ENCODE data around the gene PRKD3. TPM values are rescaled to one million over a fixed set of nuclear protein-coding genes. Genes with fewer than 3 reads are reported as not detected.
"Not testable (repeated sequence)": the region's sequence is repeated elsewhere in the genome, so short reads cannot be mapped to it uniquely, and the experiment has no call there.

Gene PRKD3
- total RNA-seq, 1 experiment from 2014 or later = 96.4 TPM

GRCh38 chr2:37316181-37316580 lies 8.5 kb downstream of the PRKD3 start:
- no peak for DNase-seq (ENCODE audit: low read depth)

GRCh38 chr2:37315364-37315763 lies 9.3 kb downstream of the PRKD3 start:
- DNase-seq (ENCODE audit: low read depth) = no peak

GRCh38 chr2:37307500-37307899 lies 17.1 kb downstream of the PRKD3 start:
- no peak for DNase-seq (ENCODE audit: low read depth)

DNA sequence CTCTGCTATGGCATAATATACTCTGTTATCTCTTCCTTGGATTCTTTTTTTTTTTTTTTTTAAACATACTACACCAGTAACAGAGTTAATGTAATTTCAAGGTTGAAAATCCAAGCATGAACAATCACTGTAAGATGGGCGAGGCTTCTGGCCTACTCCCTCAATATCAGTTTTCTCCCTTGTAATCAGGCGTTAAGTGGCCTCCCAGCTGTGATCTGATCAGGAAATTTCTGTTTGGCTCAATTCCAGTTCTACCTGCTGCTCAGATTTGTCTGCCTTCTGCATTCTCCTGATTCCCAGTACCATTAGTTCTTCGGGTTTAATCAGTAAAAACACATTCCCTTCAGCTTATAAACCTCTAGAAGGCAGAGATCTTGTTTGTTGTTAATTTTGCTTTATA lies 18.6 kb downstream of the PRKD3 start:
- no peak for DNase-seq (ENCODE audit: low read depth)

GRCh38 chr2:37302701-37303252 lies 21.9 kb downstream of the PRKD3 start:
- DNase-seq (ENCODE audit: low read depth) = no peak

DNA sequence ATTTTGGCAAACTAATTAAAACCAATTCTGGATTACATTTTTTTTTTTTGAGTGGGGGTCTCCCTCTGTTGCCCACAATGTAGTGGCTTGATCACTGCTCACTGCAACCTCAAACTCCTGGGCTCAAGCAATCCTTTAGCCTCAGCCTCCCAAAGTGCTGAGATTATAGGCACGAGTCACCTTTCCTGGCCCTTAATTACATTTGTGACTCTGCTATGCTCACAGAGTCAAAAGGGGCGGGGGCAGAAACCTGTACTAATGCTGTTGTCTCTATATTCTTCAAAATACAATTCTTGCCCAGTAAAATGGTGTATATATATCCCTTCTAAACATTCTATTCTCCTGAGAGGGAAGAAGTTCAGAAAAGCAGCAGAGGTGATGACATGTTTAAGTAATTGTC lies 23.2 kb downstream of the PRKD3 start:
- no peak for DNase-seq (ENCODE audit: low read depth)

GRCh38 chr2:37300578-37300977 lies 24.1 kb downstream of the PRKD3 start:
- DNase-seq (ENCODE audit: low read depth) = no peak

- no peak for DNase-seq (ENCODE audit: low read depth)
These were observed 24.5 kb downstream of the PRKD3 start for GRCh38 chr2:37300146-37300545.

DNA sequence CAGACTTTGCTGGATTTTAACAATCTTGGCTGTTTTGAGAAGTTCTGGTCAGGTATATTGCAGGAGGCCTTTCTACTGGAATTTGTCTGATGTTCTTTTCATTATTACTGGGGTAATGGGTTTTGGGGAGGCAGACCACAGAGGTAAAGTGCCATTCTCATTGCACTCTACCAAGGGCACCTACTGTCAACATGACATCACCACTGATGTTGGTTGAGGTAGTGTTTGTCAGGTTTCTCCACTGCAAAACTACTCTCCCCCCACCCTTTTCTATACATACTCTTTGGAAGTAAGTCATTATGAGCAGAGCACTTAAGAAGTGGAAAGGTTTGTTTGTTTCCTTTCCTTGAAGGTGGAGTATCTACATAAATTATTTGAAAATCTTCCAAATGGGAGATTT lies 27.0 kb downstream of the PRKD3 start:
- no peak for DNase-seq (ENCODE audit: low read depth)

DNA sequence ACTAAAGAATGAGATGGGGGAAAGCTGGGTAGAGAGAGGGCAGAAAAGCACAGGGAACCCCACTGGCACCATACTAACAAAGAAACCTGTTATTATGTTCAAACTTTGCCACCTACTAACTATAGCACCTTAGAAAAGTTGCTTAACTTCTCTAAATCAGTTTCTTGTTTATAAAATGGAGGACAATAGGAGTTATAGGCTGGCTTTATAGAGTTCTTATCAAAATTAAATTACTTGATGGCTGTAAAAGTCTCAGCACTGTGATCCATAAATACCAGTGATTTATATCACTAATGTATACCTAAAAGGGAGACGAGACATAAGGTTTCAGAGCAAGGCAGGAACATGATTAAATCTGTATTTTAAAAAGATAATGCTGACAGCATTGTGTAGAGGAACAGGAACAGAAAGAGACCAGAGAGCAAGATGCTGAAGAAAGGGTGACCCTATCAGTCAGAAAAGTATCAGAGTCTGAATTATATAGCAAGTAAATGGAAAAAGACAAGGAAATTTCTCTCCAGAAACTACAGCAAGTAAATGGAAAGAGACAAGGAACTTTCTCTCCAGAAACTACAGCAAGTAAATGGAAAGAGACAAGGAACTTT lies 29.1 kb downstream of the PRKD3 start:
- no peak for DNase-seq (ENCODE audit: low read depth)

DNA sequence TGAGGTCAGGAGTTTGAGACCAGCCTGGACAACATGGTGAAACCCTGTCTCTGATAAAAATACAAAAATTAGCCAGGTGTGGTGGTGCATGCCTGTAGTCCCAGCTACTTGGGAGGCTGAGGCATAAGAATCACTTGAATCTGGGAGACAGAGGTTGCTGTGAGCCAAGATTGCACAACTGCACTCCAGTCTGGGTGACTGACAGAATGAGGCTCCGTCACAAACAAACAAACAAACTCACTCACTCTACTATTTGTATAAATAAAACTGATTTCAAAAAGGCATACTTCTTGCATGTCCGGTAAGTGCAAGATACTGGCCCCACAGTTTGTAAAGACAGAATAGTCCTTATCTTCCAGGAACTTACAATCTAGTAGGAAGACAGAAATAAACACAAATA lies 29.8 kb downstream of the PRKD3 start:
- not testable (repeated sequence) for DNase-seq (ENCODE audit: low read depth)

DNA sequence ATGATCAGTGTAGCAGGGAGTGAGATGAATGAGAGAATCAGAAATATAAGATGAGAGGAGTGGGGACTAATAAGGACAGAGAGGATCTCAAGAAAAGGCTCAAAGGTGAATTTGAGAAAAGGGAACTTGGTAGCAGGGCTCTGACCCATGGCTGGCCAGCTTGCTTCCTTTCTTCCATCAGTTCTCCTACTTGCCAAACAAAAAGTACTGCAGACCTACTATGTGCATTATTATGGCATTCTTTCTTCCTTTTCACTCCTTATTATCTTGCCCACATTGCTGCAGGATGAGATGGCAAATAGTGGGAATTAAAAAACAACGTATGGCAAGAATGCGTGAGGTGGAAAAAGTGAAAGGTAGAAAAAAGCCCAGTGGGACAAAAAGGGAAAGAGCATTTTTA lies 33.0 kb downstream of the PRKD3 start:
- no peak for DNase-seq (ENCODE audit: low read depth)

DNA sequence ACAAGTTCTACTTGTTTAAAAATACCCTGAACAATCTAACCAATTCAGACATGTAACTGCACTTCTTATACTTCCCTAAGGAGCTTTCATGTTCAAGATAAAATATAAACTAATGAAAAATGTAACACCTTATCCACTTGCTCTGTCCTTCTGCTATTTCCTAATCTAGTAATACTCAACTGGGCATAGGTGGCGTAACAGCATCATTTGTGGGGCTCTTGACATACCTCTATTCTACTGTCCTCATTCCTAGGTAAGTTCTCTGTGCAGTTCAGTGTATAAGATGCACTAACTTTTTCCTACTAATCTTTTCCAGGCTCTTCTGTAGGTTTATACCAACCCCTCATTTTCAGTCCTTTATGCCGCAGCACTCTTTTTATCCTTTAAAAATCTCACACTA lies 36.7 kb downstream of the PRKD3 start:
- DNase-seq (ENCODE audit: low read depth) = peak; percentile 8

GRCh38 chr2:37284381-37284780 lies 40.3 kb downstream of the PRKD3 start:
- DNase-seq (ENCODE audit: low read depth) = no peak

GRCh38 chr2:37283207-37283606 lies 41.4 kb downstream of the PRKD3 start:
- peak; percentile 71 for DNase-seq (ENCODE audit: low read depth)

- no peak for DNase-seq (ENCODE audit: low read depth)
These were observed 41.9 kb downstream of the PRKD3 start for GRCh38 chr2:37282746-37283145.

DNA sequence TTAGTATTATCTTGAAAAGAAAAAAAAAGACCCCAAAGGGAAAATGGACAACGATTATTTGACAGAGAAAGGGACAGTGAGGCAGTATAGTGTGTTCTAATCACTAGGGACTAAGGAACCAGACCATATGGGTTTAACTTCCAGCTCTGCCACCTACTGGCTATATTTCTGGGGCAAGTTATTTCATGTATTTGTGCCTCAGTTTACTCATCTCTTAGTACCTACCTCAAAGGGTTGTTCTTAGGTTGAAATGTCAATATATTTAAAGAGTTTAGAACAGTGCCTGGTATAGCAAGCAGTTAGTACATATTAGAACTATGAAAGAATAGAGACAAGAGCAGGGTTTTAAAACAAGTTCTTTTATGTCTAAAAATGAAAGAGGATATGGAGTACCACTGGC lies 42.7 kb downstream of the PRKD3 start:
- DNase-seq (ENCODE audit: low read depth) = no peak

- no peak for DNase-seq (ENCODE audit: low read depth)
These were observed 48.3 kb downstream of the PRKD3 start for GRCh38 chr2:37276291-37276690.

Other genes starting within 250 kb of the PRKD3 start
- 13.3 and 13.6 TPM in 2 replicates for gene HEATR5B, start 240.5 kb downstream of the PRKD3 start, total RNA-seq (2014; rRNA removed; shearing (Covaris generic))
- gene GPATCH11, start 240.3 kb downstream of the PRKD3 start, total RNA-seq (2014; rRNA removed; shearing (Covaris generic)) = 14.1 and 16.5 TPM in 2 replicates
- 26.3 and 30.9 TPM in 2 replicates for gene EIF2AK2, start 167.9 kb downstream of the PRKD3 start, total RNA-seq (2014; rRNA removed; shearing (Covaris generic))
- gene SULT6B1, start 136.2 kb downstream of the PRKD3 start, total RNA-seq (2014; rRNA removed; shearing (Covaris generic)) = not detected in 2 replicates
- gene CEBPZOS, start 128.3 kb downstream of the PRKD3 start, total RNA-seq (2014; rRNA removed; shearing (Covaris generic)) = 33.3 and 34.9 TPM in 2 replicates
- gene CEBPZ, start 93.2 kb downstream of the PRKD3 start, total RNA-seq (2014; rRNA removed; shearing (Covaris generic)) = 57.1 and 67.9 TPM in 2 replicates
- 21.4 and 23.9 TPM in 2 replicates for gene NDUFAF7, start 93.2 kb downstream of the PRKD3 start, total RNA-seq (2014; rRNA removed; shearing (Covaris generic))
- 126 and 137 TPM in 2 replicates for gene QPCT, start 19.8 kb upstream of the PRKD3 start, total RNA-seq (2014; rRNA removed; shearing (Covaris generic))